ENCODE results near the gene LLGL1.

- TF ChIP-seq CTCF (IDR thresholded peaks at IDR 0.05) (no peak), EZH2 (IDR thresholded peaks at IDR 0.05; ENCODE audit: borderline replicate concordance, insufficient read depth, low read depth, low read length, poor library complexity, severe bottlenecking) (no peak)
Measured at GRCh38 chr17:18234853-18235380, 9.5 kb downstream of the LLGL1 start.

All from B cell (primary cell).